HUES48 (cell line): ENCODE data around the gene EPHB2.

Source experiments
- H3K27ac ChIP-seq: one replicate; pipeline ENCODE4 v1.7.0; 2013; ENCODE audit warnings: low read depth, low read length, inconsistent platforms
- H3K27me3 ChIP-seq: 2 replicates; pipeline ENCODE4 v1.6.1; 2013; ENCODE audit warnings: mild to moderate bottlenecking, low read length; ENCODE audit not compliant: control insufficient read depth, insufficient read depth
- H3K36me3 ChIP-seq: 2 replicates; pipeline ENCODE4 v1.6.1; 2013; ENCODE audit warnings: low read length; ENCODE audit not compliant: control insufficient read depth, insufficient read depth
- H3K4me1 ChIP-seq: 2 replicates; pipeline ENCODE4 v1.6.1; 2013; ENCODE audit warnings: mild to moderate bottlenecking, low read length; ENCODE audit not compliant: control insufficient read depth, insufficient read depth
- H3K4me3 ChIP-seq: 2 replicates; pipeline ENCODE4 v1.5.1; 2013; ENCODE audit warnings: mild to moderate bottlenecking, low read depth, low read length
- H3K9ac ChIP-seq: 2 replicates; pipeline ENCODE4 v1.6.1; 2013; ENCODE audit warnings: mild to moderate bottlenecking, low read depth, low read length, moderate library complexity
- H3K9me3 ChIP-seq: 2 replicates; pipeline ENCODE4 v1.6.1; 2013; ENCODE audit warnings: low read length; ENCODE audit not compliant: control insufficient read depth, insufficient read depth

The EPHB2 gene

GRCh38 chr1:22863766-22864165 is 153.1 kb downstream of the EPHB2 start:
- Histone ChIP-seq H3K36me3 (no peaks in the 10 kb centered on the region), H3K27ac (no peak overlapping the region), H3K4me3 (no peak overlapping the region), H3K27me3 (no peaks in the 10 kb centered on the region), H3K9me3 (no peaks in the 10 kb centered on the region), H3K9ac (no peak overlapping the region), H3K4me1 (0 out of 2 replicates have a peak, but pooled peaks cover 3% of the 10 kb centered on the region)

GRCh38 chr1:22864886-22865285 is 154.2 kb downstream of the EPHB2 start:
- Histone ChIP-seq H3K4me3 (no peak overlapping the region), H3K36me3 (no peaks in the 10 kb centered on the region), H3K4me1 (0 out of 2 replicates have a peak, but pooled peaks cover 3% of the 10 kb centered on the region), H3K27ac (no peak overlapping the region), H3K27me3 (no peaks in the 10 kb centered on the region), H3K9me3 (no peaks in the 10 kb centered on the region), H3K9ac (no peak overlapping the region)

GRCh38 chr1:22865736-22866135 is 155.1 kb downstream of the EPHB2 start:
- H3K27ac ChIP-seq, result no peak overlapping the region
- no peak overlapping the region for H3K4me3 ChIP-seq
- H3K27me3 ChIP-seq, result no peaks in the 10 kb centered on the region
- H3K9me3 ChIP-seq, result no peaks in the 10 kb centered on the region
- no peaks in the 10 kb centered on the region for H3K36me3 ChIP-seq
- H3K4me1 ChIP-seq, result 0 out of 2 replicates have a peak, but pooled peaks cover 3% of the 10 kb centered on the region
- H3K9ac ChIP-seq, result no peak overlapping the region

- H3K4me1 ChIP-seq, result 0 out of 2 replicates have a peak, but pooled peaks cover 1% of the 10 kb centered on the region
- no peaks in the 10 kb centered on the region for H3K36me3 ChIP-seq
- H3K4me3 ChIP-seq, result no peak overlapping the region
- H3K27me3 ChIP-seq, result no peaks in the 10 kb centered on the region
- no peak overlapping the region for H3K9ac ChIP-seq
- no peaks in the 10 kb centered on the region for H3K9me3 ChIP-seq
- H3K27ac ChIP-seq, result no peak overlapping the region
Measured at GRCh38 chr1:22866868-22867267, 156.2 kb downstream of the EPHB2 start.

GRCh38 chr1:22868331-22868730 is 157.7 kb downstream of the EPHB2 start:
- H3K9ac ChIP-seq, result no peak overlapping the region
- H3K4me3 ChIP-seq, result no peak overlapping the region
- no peak overlapping the region for H3K27ac ChIP-seq
- no peaks in the 10 kb centered on the region for H3K36me3 ChIP-seq
- H3K4me1 ChIP-seq, result no peaks in the 10 kb centered on the region
- H3K9me3 ChIP-seq, result no peaks in the 10 kb centered on the region
- H3K27me3 ChIP-seq, result no peaks in the 10 kb centered on the region

GRCh38 chr1:22869325-22869724 is 158.7 kb downstream of the EPHB2 start:
- no peak overlapping the region for H3K4me3 ChIP-seq
- no peak overlapping the region for H3K9ac ChIP-seq
- no peaks in the 10 kb centered on the region for H3K27me3 ChIP-seq
- no peaks in the 10 kb centered on the region for H3K36me3 ChIP-seq
- H3K4me1 ChIP-seq, result no peaks in the 10 kb centered on the region
- H3K9me3 ChIP-seq, result no peaks in the 10 kb centered on the region
- no peak overlapping the region for H3K27ac ChIP-seq

- no peaks in the 10 kb centered on the region for H3K27me3 ChIP-seq
Measured at GRCh38 chr1:22870201-22870871, 159.7 kb downstream of the EPHB2 start.

GRCh38 chr1:22872981-22873664 is 162.5 kb downstream of the EPHB2 start:
- H3K9me3 ChIP-seq, result no peaks in the 10 kb centered on the region
- H3K9ac ChIP-seq, result no peak overlapping the region
- H3K4me1 ChIP-seq, result peaks cover 18% of the 10 kb centered on the region
- H3K27me3 ChIP-seq, result no peaks in the 10 kb centered on the region
- no peaks in the 10 kb centered on the region for H3K36me3 ChIP-seq
- no peak overlapping the region for H3K27ac ChIP-seq
- H3K4me3 ChIP-seq, result no peak overlapping the region

More at GRCh38 chr1:22870201-22870871, 159.7 kb downstream of the EPHB2 start:
- no peak overlapping the region for H3K4me3 ChIP-seq
- H3K4me1 ChIP-seq, result 0 out of 2 replicates have a peak, but pooled peaks cover 6% of the 10 kb centered on the region
- no peak overlapping the region for H3K27ac ChIP-seq
- H3K36me3 ChIP-seq, result no peaks in the 10 kb centered on the region
- no peaks in the 10 kb centered on the region for H3K9me3 ChIP-seq
- H3K9ac ChIP-seq, result no peak overlapping the region

GRCh38 chr1:22874785-22875184 is 164.1 kb downstream of the EPHB2 start:
- Histone ChIP-seq H3K36me3 (no peaks in the 10 kb centered on the region), H3K4me3 (no peak overlapping the region), H3K4me1 (peaks cover 18% of the 10 kb centered on the region), H3K27me3 (no peaks in the 10 kb centered on the region), H3K9me3 (no peaks in the 10 kb centered on the region), H3K9ac (no peak overlapping the region), H3K27ac (no peak overlapping the region)

- Histone ChIP-seq H3K9me3 (no peaks in the 10 kb centered on the region), H3K27ac (no peak overlapping the region), H3K36me3 (no peaks in the 10 kb centered on the region), H3K4me1 (peaks cover 18% of the 10 kb centered on the region), H3K9ac (no peak overlapping the region; the same call in 1 of the 2 replicates), H3K27me3 (no peaks in the 10 kb centered on the region), H3K4me3 (no peak overlapping the region)
Measured at GRCh38 chr1:22875241-22875640, 164.6 kb downstream of the EPHB2 start.

- H3K4me1 ChIP-seq, result peaks cover 18% of the 10 kb centered on the region
- no peak overlapping the region for H3K9ac ChIP-seq
- H3K27ac ChIP-seq, result peak overlapping the region; percentile 42
- H3K9me3 ChIP-seq, result no peaks in the 10 kb centered on the region
- no peak overlapping the region for H3K4me3 ChIP-seq
- H3K36me3 ChIP-seq, result no peaks in the 10 kb centered on the region
- no peaks in the 10 kb centered on the region for H3K27me3 ChIP-seq
Measured at GRCh38 chr1:22875841-22876240, 165.2 kb downstream of the EPHB2 start.
